HG02571 (cell line): ENCODE data around the gene SDHA.
"Not testable (repeated sequence)": the region's sequence is repeated elsewhere in the genome, so short reads cannot be mapped to it uniquely, and the experiment has no call there.

Experiments
- ATAC-seq: cut with Tn5 transposase; IDR thresholded peaks from one replicate; pipeline ENCODE4 v1.9.1; 2021; ENCODE audit warnings: mild to moderate bottlenecking, moderate library complexity; ENCODE audit not compliant: unreplicated experiment

Gene SDHA

DNA sequence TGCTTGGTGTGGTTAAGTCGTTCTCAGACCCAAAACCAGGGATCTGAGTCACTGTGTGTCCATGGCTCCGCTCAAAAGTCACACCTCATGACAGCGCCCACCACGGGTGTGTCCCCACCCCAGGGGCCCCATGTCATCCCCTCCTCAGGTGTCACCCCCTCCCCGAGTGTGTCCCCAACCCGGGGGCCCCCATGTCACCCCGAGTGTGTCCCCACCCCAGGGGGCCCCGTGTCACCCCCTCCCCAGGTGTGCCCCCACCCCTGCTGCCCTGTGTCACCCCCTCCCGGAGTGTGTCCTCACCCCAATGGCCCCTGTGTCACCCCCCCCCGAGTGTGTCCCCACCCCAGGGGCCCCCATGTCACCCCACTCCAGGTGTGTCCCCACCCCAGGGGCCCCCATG lies 21.8 kb upstream of the SDHA start:
- ATAC-seq = no peak

DNA sequence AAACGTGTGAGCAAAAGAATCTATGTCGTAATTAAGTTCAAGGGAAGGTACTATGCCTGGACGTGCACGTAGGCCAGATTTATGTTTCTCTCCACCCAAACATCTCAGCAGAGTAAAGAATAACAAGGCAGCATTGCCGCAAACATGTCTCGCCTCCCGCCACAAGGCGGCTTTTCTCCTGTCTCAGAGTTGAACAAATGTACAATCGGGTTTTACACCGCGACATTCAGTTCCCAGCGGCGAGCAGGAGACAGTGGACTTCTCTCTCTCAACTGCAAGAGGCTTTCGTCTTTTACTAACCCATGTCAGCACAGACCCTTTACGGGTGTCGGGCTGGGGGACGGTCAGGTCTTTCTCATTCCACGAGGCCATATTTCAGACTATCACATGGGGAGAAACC lies 21.1 kb upstream of the SDHA start:
- ATAC-seq = not testable (repeated sequence)

- ATAC-seq = no peak
Observed at GRCh38 chr5:197892-198489, 20.1 kb upstream of the SDHA start.

GRCh38 chr5:198516-199196 lies 19.5 kb upstream of the SDHA start:
- ATAC-seq = no peak

GRCh38 chr5:199197-199949 lies 18.7 kb upstream of the SDHA start:
- ATAC-seq = no peak

DNA sequence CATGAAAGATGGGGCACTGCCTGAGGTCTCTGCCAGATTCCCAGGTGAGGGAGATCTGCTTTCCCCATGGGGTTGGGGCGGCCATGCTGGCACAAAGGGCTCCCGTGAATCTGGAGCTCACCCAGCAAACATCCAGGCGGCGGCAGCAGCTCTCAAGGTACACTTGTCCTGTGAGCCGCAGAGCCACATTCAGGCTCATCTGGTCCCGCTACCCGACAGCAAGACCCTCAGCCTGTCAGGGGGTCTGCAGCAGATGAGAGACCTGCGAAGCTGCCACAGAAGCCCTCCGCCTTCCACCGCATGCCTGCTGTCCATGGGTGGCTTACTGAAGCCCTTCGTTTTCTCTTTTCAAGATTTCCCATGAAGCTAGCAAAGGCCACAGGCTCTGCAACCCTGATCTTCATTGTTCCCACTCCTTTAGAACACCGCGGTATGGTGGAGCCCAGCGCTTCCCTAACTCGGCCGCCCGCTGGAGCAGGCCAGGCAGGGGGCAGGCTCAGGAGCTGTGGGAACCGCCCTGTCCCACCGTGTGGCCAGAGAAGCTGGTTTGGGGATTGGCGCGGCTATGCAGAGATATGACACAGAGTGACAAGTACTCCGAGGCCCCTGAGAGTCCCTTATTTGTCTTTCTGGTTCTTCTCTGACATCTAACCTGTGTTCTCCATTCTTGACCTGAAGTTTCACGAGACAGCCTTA lies 18.0 kb upstream of the SDHA start:
- no peak for ATAC-seq

DNA sequence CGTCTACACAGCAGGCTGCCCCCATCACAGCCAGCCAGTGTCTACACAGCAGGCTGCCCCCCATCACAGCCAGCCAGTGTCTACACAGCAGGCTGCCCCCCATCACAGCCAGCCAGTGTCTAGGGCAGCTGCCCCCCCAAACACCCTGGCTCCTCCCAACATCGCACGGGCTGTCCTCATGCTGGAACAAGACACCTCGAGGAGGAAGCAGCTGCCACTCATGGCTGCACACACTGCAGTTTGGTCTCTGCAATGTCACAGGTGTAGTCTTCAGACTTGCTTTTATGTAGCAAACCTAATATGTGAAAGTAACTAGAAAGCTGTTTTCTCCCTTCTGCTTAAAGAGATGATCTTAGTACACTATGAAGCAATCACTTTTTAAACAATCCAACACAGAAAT lies 17.1 kb upstream of the SDHA start:
- no peak for ATAC-seq

DNA sequence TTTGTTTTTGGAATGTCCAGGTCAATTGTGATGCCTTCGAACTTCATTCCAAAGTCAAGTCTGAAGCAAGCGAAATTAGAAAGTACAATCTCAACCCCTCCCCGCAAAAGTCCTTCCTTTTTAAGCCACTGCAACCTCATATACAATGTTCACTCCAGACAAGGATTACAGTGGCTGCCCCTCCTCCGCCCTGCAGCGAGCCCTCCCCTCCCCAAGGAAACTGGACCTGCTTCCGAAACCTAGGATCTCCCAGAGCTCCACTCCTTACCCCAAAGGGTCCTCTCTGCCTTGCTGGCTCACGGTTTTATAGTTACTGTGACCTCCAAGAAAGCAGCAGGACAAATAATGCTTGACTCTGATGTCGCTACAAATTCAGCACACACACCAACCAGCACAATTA lies 16.4 kb upstream of the SDHA start:
- no peak for ATAC-seq

DNA sequence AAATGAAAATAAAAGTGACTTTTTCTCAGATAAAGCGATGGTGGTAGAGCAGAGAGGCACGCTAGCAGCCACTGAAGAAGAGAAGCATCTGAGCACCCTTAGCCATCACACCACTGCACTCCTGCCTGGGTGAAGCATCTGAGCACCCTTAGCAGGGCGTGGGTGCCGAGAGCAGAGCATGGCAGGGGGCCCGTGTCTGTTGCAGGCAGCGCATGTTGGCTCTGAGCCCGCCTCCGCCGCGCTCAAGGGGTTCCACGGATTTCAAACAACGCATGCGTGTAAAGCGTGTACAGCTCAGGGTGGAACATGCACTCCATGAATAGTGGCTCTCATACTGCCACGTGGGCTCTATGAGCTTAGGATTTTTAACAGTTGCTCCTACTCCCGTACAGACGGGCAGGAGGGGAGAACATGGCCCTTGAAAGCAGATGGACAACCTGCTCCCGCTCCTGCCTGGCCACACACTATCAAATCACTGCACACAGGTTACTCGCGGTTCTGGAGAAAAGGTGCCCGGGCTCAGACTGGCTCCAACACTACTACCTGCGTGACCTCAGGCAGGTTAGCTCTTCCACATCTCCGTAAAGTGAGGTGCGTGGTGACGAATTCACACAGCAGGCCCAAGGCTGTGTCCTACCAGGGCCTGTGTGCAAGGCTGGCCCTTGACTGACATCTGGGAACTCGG lies 14.7 kb upstream of the SDHA start:
- no peak for ATAC-seq

GRCh38 chr5:204001-204400 lies 14.1 kb upstream of the SDHA start:
- no peak for ATAC-seq

GRCh38 chr5:204462-204861 lies 13.7 kb upstream of the SDHA start:
- no peak for ATAC-seq

DNA sequence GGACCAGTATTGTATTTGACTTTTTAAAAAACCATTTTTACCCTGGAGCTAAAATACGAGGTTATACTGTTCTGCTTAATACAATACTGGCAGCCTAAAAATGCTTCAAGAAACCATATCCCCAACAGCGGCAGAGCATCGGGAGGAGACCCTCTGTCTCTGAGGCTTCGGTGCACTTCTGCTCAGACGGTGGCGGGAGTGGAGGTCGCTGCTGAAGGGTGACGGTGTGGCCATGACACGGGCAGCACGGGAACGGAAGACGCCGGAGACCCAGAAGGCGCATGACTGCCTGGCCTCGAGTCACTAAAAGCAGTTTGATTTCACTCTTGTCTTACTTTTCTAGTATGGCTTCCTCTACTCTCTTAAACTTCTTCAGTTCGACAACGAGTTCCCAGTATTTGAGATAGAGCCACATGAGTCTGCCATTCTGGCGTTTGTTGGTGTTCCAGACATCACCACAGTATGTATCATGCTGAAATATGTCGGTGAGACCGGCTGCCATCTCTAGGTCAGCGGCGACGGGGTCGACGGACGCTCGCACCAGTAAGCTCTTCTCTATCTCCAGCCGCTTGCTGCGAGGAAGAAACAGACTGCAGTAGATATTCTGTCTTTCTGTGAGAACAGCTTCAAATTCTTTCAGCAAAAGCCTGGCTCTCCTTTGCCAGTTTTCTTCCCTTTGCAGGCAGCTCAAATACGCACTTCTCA lies 13.0 kb upstream of the SDHA start:
- ATAC-seq = no peak

GRCh38 chr5:206406-206805 lies 11.7 kb upstream of the SDHA start:
- no peak for ATAC-seq

DNA sequence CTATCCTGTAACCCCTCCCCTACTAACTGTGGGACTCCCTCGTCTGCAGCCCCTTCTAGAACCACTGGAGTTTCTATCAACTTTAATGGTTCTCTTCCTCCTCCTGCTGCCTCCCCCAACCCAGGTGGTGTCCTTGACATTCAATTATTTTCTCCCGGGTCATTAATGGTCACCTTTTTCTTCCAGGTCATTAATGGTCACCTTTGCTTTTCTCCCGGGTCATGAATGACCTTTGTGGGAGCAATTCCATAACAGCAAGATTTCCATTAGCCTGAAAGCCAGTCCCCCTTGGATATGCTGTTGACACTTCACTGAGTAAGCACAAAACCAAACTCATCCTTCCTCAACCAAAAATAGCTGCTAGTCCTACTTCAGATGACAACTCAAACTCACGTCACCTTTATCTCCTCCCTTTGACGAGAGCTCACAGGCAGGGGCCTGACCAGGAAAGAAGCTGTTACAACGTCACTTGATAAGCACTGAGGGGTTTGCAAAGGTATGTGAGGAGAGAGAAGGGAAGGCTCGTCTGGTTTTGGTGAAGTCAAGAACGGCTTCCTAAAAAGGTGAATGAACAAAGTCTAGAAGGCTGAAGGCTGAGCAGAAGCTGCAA lies 11.1 kb upstream of the SDHA start:
- ATAC-seq = no peak

- ATAC-seq = no peak
Observed at GRCh38 chr5:207599-207998, 10.5 kb upstream of the SDHA start.

GRCh38 chr5:208449-209114 lies 9.5 kb upstream of the SDHA start:
- ATAC-seq = no peak

DNA sequence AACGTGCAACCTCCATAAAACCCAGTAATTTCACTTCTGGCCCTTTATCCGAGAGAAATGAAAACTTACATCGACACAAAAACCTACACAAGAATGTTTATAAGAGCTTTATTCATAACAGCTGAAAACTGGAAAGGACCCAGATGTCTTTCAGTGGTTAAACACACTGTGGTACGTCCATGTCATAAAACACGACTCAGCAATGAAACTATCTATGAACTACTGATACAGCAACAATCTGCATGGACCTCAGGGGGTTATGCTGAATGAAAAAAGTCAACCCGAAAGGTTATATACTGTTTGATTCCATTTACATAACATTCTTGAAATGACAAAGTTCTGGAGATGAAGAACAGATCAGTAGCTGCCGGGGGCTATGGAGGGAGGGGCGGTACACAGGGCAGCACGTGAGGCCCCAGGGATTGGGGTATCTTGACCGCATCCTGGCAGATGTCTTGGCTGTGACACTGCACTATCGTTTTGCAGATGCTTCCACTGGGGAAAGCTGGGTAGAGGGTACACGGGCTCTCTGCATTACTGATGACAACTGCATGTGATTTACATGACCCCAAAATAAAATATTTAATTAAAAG lies 4.2 kb upstream of the SDHA start:
- ATAC-seq = no peak

DNA sequence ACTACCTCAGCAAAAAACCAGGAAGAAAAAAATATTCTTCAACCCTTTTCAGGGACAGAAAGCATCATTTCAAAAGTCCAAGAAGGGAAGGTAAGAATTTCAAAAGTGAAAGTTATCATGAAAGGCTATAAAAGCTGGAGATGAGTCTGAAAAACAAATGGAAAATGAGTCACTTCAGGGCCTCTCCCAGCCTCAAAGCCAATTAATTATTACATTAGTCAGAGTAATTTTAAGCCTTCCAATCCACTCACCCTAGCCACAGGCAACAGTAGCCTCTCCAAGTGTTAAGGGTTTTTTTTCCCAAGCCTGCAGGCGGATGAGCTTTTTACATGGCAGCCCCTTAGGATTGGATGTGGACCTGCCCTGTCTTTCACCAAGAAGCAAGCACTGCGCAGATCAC lies 2.9 kb upstream of the SDHA start:
- ATAC-seq = not testable (repeated sequence)

DNA sequence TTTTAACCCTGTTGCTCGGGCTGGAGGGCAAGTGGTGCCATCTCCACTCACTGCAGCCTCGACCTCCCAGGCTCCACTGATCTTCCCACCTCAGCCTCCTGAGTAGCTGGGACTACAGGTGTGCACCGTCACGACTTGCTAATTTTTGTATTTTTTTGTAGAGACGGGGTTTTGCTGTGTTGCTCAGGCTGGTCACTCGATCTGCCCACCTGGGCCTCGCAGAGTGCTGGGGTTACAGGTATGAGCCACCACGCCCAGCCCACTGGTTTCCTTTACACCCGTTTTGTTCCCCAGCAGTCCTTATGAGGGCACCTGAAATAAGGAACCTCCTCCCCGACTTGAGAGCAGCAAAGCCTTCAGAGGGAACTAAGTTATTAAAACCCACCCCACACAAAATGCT lies 2.0 kb upstream of the SDHA start:
- ATAC-seq = not testable (repeated sequence)
